CD4-positive, alpha-beta T cell (primary cell): Measurements from ENCODE around the gene CREBL2. TPM values are rescaled to one million over a fixed set of nuclear protein-coding genes. Genes with fewer than 3 reads are reported as not detected.

Experiments used
- ATAC-seq: fragments of 200-7000 bp; cut with Tn5 transposase; one replicate; pipeline ENCODE4 v1.10.0; 2022; ENCODE audit warnings: mild to moderate bottlenecking; ENCODE audit not compliant: poor library complexity
- CTCF ChIA-PET: fragments of 350-600 bp; sonication (Branson Sonifier 250); formaldehyde crosslinking; loops from one replicate; lab custom pipeline; 2021; ENCODE audit warnings: antibody characterized with exemption, inconsistent platforms; lab: Charles Lee
- POLR2A ChIA-PET: fragments of 350-600 bp; sonication (Branson Sonifier 250); formaldehyde crosslinking; loops from one replicate; lab custom pipeline; 2021; ENCODE audit warnings: antibody characterized with exemption, inconsistent platforms; lab: Charles Lee
- DNase-seq, 14 experiments: peaks; one replicate each; pipeline ENCODE4 v3.0.0-alpha.2; 2013 to 2020; ENCODE audit warnings: mixed read lengths in 2 of 14
- H3K27ac ChIP-seq, 2 donors: one replicate each; pipeline versions ENCODE4 v1.5.1 to v1.7.0; 2013; ENCODE audit warnings: low read length in 2 of 2, low read depth in 1 of 2, mild to moderate bottlenecking in 1 of 2
- H3K27me3 ChIP-seq, 2 experiments: 1 replicate in 1 of 2; 2 replicates in 1 of 2; pipeline versions ENCODE4 v1.6.1 to v1.7.0; 2013; ENCODE audit warnings: low read length in 2 of 2, control low read depth in 1 of 2, mild to moderate bottlenecking in 1 of 2, moderate library complexity in 1 of 2; ENCODE audit not compliant: insufficient read depth in 2 of 2, control insufficient read depth in 1 of 2
- H3K36me3 ChIP-seq: one replicate; pipeline ENCODE4 v1.6.1; 2013; ENCODE audit warnings: low read length, control low read depth; ENCODE audit not compliant: insufficient read depth
- H3K4me1 ChIP-seq: one replicate; pipeline ENCODE4 v1.6.1; 2013; ENCODE audit warnings: low read length, control low read depth; ENCODE audit not compliant: insufficient read depth
- H3K4me3 ChIP-seq: one replicate; pipeline ENCODE4 v1.5.1; 2013; ENCODE audit warnings: mild to moderate bottlenecking, low read length, moderate library complexity
- H3K9me3 ChIP-seq, 2 experiments: 1 replicate in 1 of 2; 2 replicates in 1 of 2; pipeline versions ENCODE4 v1.6.1 to v1.7.0; 2013; ENCODE audit warnings: low read length in 2 of 2, mild to moderate bottlenecking in 2 of 2, control low read depth in 1 of 2, moderate library complexity in 1 of 2; ENCODE audit not compliant: control insufficient read depth in 1 of 2, insufficient read depth in 1 of 2
- H3K27ac Mint-ChIP-seq: one replicate; pipeline ENCODE4 v1.8.0; 2020; ENCODE audit warnings: mixed read lengths
- H3K27me3 Mint-ChIP-seq: one replicate; pipeline ENCODE4 v1.8.0; 2021; ENCODE audit warnings: mixed read lengths
- H3K36me3 Mint-ChIP-seq: one replicate; pipeline ENCODE4 v1.8.0; 2021; ENCODE audit warnings: low read depth, mixed read lengths
- H3K4me1 Mint-ChIP-seq: one replicate; pipeline ENCODE4 v1.8.0; 2021; ENCODE audit warnings: low read depth, mixed read lengths
- H3K4me3 Mint-ChIP-seq: one replicate; pipeline ENCODE4 v1.8.0; 2020; ENCODE audit warnings: mild to moderate bottlenecking, mixed read lengths
- H3K9me3 Mint-ChIP-seq: one replicate; pipeline ENCODE4 v1.8.0; 2020; ENCODE audit warnings: mixed read lengths
- CTCF ChIP-seq: fragments of 200-600 bp; IDR thresholded peaks from one replicate; pipeline ENCODE4 v1.8.0; 2022; ENCODE audit warnings: antibody characterized with exemption, mild to moderate bottlenecking
- intact Hi-C, 2 experiments: fragments of 100-400 bp; cut with DNase I in 1 of 2; cut with micrococcal nuclease in 1 of 2; formaldehyde crosslinking; loops; one replicate each; pipeline versions ENCODE4 v1.15.1 to v1.9.0; 2023 to 2025; cut with DNase I, micrococcal nuclease
- total RNA-seq, 174 experiments: library from RNA in 2 of 174; stranded (reverse) in 2 of 174; gene quantifications; one replicate each; pipeline ENCODE4 v1.2.3 and lab custom pipeline; 2021 to 2026

The CREBL2 gene
- total RNA-seq, 2 experiments from 2014 or later = 9.5 to 12.6 TPM

DNA sequence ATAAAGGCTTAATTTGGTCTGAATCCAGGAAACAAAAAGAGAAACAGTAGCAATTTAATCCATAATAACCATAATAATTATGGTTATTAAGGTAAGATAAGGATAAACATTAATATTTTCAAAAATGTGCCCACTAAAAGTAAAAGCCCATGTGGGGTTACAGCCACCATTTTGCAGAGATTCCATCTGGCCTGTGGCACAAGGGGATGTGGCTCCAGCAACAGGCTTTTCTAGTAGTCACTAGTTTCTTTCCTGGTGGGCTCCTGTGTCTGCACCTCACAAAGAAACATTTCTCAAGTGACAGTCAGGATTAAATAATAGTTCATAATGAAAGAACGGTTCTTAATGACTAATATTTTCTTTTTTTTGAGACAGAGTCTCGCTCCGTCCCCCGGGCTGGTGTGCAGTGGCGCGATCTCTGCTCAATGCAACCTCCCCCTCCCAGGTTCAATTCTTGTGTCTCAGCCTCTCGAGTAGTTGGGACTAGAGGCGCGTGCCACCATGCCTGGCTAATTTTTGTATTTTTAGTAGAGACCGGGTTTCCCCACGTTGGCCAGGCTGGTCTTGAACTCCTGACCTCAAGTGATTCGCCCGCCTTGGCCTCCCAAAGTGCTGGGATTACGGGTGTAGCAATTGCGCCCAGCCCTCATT is 52.1 kb downstream of the CREBL2 start:
- DNase-seq (no peak), ATAC-seq (no peak)
- ChIA-PET CTCF (interaction anchor here (1.0 kb wide), 2 partner anchors 73 to 289 kb away, joined by 3 to 4 read pairs; no protein-coding TSS in a partner anchor), POLR2A (no interaction called here)
- no peaks in the 10 kb centered on the region for H3K36me3 Mint-ChIP-seq
- no peak overlapping the region for H3K27ac Mint-ChIP-seq
- no peak overlapping the region for H3K4me3 Mint-ChIP-seq
- no peaks in the 10 kb centered on the region for H3K36me3 ChIP-seq
- H3K27ac ChIP-seq = no peak overlapping the region
- H3K27me3 ChIP-seq = no peaks in the 10 kb centered on the region
- no peaks in the 10 kb centered on the region for H3K27me3 Mint-ChIP-seq
- TF ChIP-seq CTCF = no peak
- intact Hi-C loops = no loop called here
- H3K4me1 Mint-ChIP-seq = no peaks in the 10 kb centered on the region
- H3K9me3 Mint-ChIP-seq = no peaks in the 10 kb centered on the region
- no peaks in the 10 kb centered on the region for H3K4me1 ChIP-seq
- no peaks in the 10 kb centered on the region for H3K9me3 ChIP-seq
- H3K4me3 ChIP-seq = no peak overlapping the region

DNA sequence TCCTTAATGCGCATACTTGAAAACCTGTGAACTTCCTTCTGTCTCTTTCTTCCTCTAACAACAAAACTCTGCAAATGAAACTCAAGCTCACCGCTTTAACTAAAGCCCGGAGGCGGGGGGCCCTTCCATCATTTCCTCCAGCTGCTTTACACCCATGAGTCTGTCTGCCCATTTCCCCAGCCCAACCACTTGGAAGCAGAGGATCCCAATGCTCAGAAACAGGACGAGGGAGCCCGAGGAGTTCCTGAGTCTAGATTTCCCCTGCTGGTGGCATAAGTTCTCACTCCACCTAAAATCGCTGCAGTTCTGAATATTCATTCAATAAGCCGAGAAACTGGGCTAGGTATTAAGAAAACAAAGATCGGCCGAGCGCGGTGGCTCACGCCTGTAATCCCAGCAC is 53.5 kb downstream of the CREBL2 start:
- Histone ChIP-seq H3K4me1 (no peaks in the 10 kb centered on the region), H3K9me3 (no peaks in the 10 kb centered on the region), H3K27ac (no peak overlapping the region), H3K4me3 (no peak overlapping the region), H3K36me3 (no peaks in the 10 kb centered on the region), H3K27me3 (no peaks in the 10 kb centered on the region)
- Mint-ChIP-seq H3K27ac (no peak overlapping the region), H3K9me3 (no peaks in the 10 kb centered on the region), H3K4me1 (no peaks in the 10 kb centered on the region), H3K4me3 (no peak overlapping the region), H3K36me3 (no peaks in the 10 kb centered on the region), H3K27me3 (no peaks in the 10 kb centered on the region)
- ATAC-seq (no peak), DNase-seq (no peak)
- CTCF ChIA-PET = no interaction called here
- intact Hi-C loops = no loop called here
- no peak for TF ChIP-seq CTCF
- POLR2A ChIA-PET = no interaction called here

DNA sequence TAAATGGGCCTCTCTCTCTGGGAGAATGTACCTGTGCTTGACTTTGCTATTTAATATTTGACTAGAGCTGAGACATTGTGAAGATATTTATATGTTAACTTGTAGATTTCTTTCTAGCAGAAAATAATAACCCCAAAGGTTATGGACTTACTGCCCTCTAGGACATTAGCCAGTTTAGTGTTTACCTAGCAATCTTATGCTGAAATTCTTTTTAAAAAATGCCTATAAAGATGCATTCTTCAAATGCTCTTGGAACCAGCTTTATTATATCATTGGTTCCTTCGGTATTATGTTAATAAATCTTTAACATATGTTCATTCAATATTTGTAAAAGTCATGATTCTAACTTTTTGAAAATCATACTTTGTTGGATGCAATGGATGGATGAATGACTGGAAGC is 56.3 kb downstream of the CREBL2 start:
- Histone ChIP-seq H3K4me3 (no peak overlapping the region), H3K4me1 (no peaks in the 10 kb centered on the region), H3K36me3 (no peaks in the 10 kb centered on the region), H3K27me3 (no peaks in the 10 kb centered on the region), H3K9me3 (no peaks in the 10 kb centered on the region), H3K27ac (no peak overlapping the region)
- H3K9me3 Mint-ChIP-seq = no peaks in the 10 kb centered on the region
- H3K36me3 Mint-ChIP-seq = no peaks in the 10 kb centered on the region
- H3K27ac Mint-ChIP-seq = no peak overlapping the region
- no peaks in the 10 kb centered on the region for H3K4me1 Mint-ChIP-seq
- H3K27me3 Mint-ChIP-seq = no peaks in the 10 kb centered on the region
- no peak overlapping the region for H3K4me3 Mint-ChIP-seq
- intact Hi-C loops = no loop called here
- ChIA-PET POLR2A (interaction anchor here (0.6 to 1.1 kb wide), 2 partner anchors 8 kb away, joined by 3 to 4 read pairs; no protein-coding TSS in a partner anchor), CTCF (no interaction called here)
- ATAC-seq (no peak), DNase-seq (no peak)
- TF ChIP-seq CTCF = no peak
